HG02840 (cell line): ENCODE results near the gene TNPO3.

Experiments
- ATAC-seq: cut with Tn5 transposase; IDR thresholded peaks from one replicate; pipeline ENCODE4 v1.9.1; 2021; ENCODE audit warnings: mild to moderate bottlenecking, moderate library complexity, moderate number of reproducible peaks; ENCODE audit not compliant: unreplicated experiment, low FRiP score

Gene TNPO3

DNA sequence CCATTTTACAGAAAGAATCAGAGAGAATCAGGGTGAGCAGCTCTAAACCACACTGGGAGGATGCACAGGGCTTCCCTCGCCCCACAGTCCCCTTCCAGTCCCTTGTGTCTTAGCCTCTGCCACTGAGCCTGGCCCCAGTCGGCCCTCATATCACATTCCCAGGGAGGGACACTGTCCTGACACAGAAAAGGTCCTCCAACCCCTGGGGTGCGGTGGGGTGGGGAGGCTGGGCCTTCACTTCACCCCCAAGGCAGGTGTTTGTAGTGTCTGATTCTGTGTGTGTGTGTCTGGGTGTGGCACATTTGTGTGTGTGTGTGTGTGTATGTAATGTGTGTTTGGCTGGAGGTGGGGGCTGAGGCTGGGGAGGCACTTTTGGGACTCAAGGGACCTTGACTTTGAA, 142.6 kb downstream of the TNPO3 start:
- ATAC-seq = no peak

DNA sequence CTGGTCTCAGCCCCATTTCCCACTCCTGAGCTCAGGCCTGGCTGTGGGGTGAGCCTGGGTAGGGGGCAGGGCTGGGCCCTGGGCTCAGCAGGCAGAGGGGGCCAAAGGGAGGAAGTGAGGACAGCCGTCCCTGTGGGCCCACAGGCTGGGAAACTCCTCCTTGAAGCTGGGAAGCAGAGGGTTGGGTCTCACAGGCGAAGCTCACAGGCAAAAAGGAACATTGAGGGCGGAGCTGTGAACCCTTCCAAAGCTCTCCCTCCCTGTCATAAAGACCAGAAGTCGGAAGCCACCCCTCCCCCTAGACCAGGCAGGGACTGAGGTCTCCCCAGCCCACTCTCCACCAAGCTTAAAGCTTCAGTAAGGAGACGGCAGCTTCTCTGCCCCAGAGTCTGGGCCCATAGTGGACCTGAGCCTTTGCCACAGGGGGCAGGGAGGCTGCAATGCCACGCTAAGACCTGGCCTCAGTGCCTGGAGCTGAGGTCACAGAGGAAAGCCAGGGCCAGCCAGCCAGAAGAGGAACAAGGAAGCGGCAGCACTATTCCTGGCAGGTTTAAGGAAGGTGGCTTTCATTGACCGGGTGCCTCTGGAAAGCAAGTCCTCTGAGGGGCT, 143.4 kb downstream of the TNPO3 start:
- ATAC-seq = no peak

DNA sequence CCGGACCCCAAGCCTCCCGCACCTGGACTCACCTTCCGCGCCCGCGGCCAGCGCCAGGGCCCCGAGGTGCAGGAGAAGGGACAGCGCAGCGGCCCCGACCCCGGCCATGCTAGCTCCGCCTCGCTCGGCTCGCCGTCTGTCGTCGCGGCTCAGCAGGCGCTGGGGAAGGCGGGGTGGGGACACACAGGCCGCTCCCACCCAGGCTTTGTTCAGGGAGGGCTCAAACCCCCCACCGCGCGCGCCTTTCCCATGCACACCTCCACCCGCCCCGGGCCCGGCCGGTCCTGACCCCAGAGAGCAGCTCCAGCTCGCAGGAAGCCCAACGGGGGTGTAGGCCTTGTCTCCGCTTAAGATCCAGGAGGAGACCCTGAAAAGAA, 144.4 kb downstream of the TNPO3 start, which contains the start of gene KCP:
TSS of gene KCP (minus strand) at position 141 of the 377 bp plus-strand sequence. CDS start at position 108, 33 bp downstream.
- ATAC-seq = no peak

DNA sequence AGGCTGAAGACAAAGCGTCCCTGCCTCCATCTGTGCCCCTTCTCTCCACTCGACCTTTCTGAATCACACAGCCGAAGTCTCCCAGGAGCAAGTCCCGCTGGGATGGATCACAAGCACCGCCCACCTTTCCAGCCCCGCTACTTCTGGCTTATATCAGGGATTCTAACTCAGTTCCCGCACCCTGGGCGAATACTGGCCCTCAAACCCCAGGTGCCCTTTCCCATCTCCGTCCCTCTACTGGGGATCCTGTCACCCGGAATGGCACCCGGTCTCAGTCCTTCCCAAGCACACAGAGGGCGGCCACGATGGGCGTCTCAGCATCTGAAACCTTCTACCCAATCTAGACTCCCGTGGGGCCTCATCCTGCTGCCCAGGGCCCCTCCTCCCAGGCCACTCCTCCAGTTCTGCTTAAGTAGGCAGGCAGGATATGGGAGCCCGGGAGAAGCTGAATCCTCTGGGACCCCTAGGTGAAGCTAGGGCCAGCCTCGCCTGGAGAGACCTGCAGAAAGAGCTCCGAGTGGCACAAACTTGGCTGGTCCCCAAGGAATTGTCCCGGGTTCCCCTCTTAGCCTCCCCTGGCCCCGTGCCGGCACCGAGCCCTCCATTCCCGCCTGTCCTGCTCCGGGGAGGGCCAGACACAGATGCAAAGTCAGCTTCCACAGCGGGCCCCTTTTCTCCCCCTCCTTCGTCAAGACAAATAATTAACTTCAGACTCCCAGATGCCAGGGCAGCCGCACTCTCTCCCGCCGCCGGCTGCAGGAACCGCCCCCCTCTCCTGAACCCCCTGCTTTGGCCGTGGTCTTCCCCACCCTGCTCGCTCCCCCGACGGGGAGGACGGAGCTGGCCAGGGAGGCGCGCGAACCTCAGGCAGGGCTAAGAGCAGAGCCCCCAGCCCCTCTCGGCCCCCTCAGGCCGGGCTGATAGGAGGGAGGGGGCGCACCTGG, 145.0 kb downstream of the TNPO3 start:
- ATAC-seq = no peak

DNA sequence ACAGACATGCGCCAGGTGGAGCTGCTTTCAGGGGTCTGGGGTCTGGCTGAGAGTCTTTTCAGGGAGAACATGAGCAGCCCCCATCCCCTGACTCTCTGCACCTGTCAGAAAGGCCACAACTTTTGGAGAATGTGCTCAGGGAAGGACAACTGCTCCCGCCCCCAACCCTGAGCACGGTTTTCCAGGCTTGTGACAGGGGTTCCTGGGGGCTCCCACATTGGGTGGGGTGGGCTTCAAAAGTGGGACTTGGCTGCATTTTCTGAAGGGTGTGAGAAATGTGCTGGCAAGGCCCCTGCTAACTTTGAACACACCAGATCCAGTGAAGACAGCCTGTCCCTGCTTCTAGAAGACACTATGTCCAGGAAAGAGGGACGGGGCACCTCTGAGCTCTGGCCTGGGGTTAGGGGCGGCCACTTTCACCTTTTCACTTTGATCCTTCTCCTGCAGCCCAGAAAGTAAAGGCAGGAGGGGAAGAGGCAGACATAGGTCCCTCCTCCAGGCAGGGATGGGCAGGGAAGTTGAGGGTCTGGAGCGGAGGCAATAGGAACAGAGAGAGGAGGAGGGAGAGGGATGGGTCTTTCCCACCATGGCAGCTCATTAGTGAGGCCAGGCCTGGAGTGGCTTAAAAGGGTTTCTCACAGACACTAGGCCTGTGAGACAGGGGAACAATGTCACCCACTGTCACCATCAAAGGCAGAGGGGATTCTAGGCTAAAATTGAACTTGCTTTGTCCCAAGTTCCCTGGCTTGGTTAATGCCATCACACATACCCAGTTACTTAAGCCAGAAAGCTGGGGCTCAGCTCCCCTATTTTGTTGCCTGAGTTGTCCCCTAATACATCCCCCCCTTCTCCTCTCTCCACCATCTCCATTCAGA, 145.9 kb downstream of the TNPO3 start:
- ATAC-seq = no peak

DNA sequence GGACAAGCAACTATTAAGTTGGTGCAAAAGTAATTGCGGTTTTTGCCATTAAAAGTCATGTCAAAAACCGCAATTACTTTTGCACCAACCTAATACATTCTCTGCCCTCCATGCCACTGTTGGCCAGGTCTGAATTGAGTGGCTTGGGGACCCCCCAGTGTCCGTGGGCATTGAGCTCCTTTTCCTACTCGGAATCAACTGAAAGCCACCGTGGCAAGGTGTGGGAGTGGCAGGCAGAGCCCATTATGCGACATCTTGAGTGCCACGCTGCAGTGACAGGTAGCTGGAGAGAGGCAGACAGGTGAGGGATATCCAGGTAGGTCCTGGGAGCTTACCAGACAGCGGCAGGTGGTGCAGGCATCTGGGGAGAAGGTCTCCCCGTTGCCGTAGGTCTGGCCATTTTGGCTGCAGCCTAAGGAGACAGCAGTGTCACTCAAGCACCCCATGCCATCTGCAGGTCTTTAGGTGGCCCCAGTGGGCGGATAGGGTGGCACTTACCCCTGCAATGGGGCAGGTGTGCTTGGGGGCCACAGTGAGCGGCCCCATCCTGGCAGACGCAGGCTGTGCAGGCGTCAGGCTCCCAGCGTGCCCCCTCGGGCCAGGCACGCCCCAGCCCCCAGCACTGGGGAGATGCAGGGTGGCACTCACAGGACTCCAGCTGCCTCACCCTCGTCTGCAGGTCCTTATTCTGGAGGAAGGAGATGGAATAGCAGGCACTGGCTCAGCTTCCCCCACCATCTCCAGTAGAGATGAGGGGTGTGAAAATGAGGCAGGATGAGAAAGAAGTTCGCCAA, 147.9 kb downstream of the TNPO3 start:
- no peak for ATAC-seq

DNA sequence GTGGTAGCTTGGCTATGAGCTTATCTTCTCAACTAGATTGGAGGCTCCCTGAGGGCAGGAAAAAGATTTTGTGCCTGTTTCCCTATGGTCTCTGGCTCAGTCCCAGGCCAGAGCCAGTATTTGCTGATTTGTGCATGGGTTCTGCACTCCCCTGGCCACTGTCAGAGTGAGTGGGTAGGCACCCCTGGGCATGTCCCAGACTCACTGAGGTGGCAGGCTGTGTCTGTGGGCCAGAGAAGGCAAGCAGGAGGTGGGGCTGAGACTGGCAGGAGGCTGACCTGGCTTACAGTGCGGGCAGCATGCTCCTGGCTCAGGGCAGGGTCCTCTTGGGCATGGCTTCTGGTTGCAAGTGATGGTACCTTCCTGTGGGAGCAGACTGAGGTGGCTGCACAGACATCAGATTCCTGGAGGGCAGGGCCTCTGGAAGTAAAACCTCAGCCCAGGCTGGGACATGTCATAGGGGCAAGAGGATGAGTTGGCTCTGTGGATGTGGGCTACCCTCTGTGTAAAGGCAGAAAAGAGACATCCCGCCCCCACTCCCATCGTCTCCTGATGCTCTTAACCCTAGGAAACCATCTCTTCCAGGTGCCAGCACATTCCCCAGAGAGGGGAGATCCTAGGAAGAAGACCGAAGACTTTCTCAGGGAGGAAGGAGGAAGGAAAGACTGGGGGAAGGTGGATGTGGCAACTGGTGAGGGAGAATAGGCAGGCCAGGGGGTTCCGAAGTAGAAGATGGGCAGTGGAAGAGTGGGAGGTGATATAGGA, 148.7 kb downstream of the TNPO3 start:
- ATAC-seq = no peak

DNA sequence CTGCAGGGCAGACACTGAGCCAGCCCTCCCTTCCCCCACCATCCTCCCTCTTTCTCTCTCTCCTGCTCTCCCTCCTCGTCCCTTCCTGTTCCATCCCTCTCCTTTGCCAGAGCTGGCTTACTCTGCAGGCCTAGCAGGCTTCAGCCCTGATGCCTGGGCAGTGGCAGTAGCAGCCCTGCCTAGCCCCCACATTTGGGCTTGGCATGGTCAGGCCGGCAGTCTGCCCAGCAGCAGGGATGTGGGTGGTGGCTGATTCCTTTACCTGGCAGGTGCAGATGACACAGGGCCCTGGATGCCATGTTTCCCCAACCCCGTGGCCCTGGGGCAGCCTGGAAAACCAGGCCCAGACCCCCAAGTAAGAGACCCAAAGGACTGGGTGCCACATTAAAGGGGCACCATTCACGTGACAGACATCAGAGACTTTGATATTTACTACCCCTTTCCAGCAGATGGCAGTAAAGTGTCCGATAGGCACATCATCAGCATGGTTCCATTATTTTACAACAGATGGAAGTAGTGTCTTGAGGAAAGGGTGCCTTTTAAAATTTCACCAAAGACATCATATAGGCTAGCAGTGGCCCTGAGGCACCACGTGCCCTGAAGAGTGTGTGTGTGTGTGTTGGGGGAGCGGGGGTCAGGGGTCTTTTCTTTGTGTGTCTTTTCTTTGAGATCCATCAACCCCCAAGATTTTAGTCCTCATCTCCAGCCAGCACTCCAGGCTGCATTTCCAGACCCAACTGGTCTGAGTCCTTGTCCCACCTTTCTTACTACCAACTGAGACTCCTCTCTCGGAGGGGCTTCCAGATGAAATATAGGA, 150.3 kb downstream of the TNPO3 start:
- ATAC-seq = no peak
